Bone marrow (tissue), 2 donors: ENCODE results near the gene VDR.

ENCODE experiments used
- DNase-seq, 2 donors: peaks; one replicate each; lab custom pipeline; 2025; lab: John Stamatoyannopoulos, UW

Gene VDR

DNA sequence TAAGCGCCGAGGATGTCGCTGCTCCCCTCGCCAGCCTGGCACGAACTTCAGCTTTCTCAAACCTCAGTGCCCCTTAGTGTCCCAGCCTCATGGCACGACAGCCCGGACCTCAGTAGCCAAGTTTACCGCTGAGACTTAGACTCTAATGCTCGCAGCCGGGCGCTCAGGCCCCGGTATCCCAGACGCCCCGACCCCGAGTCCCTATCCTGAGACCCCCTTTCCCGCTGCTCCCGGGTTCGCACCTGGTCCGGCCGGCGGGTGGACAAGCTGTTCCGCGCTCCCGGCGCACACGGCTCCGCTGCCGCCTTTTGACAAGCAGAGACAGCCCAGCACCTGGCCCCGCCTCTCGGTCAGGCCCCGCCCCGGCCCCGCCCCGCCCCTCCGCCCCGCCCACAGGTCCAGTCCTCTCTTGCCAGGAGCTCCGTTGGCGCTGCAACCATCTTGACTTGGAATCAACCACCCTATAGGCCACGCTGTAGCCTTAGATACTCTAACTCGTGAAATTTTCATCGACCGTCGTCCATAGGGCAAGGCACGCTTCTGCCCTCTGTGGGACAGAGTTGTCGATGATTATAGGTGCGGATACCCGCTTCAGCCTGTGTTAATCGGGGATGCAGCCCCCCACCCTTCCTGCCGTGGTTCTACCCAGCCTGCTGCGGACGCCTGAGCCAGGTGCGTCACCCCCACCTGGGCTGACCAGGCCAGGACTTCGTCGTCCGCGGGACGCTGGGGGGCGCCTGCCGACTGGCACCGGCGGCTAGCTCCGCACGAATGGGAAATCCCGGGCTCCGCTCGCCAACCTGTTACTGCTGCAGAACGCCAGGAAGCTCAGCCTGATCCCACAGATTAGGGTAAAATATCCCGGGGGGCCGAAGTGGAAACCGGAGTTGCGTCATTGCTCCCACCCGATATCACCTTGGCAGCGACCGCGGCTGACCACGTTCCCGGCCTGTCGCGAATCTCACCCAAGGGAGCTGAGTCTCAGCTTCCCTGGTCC, at the start of gene VDR:
TSS of gene VDR (minus strand) at position 282 of the 997 bp plus-strand sequence. CDS start 25,881 bp downstream, outside the sequence.
- peak; percentile 13 to 85 for DNase-seq

DNA sequence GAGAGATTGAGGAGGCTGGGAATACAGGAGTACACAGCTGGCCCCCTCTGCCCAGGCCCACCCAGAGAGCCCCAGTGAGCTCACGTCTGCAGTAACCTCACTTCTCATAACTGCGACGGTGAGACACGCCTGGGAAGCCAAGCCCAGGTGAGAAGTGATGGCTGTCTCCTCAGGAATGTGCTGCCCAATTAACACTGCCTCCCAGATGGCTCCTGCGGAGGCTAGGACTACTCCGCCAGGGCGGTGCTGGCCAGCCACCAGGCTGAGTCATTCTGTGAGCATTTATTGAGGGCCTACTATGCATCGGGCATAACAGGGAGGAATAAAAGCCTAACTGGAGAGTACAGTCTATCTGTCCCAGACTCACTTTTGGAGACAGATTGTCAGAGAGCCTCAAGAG, 49.3 kb upstream of the VDR start:
- no peak for DNase-seq

DNA sequence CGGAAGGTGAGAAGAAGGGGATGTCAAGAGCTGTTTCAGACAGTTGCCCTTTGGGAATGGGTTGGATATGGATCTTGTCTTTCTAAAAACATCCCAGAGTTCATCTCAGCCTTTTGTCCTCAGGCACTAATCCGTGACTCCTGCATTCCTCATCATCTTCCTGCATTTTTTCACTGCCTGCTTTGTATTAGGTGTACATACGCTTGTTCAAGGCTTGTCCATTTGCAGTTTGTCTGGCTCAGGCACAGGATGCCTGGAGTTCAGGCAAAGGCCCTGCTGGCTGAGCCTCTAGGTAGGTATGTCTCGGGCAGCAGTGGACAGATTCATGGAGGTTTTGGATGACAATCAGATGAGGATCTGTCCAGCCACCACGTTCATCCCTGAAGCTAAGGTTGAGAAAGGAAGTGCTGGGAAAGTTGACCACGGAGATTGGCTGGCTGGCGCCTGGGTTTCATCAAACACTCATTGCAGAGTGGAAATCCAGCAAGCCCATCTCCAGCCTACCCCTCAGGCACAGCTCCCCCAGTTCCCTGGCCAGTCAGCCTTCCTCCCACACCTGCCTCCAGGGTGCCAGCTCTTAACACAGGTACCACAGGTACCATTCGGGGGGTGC, 46.2 kb upstream of the VDR start:
- no peak for DNase-seq

DNA sequence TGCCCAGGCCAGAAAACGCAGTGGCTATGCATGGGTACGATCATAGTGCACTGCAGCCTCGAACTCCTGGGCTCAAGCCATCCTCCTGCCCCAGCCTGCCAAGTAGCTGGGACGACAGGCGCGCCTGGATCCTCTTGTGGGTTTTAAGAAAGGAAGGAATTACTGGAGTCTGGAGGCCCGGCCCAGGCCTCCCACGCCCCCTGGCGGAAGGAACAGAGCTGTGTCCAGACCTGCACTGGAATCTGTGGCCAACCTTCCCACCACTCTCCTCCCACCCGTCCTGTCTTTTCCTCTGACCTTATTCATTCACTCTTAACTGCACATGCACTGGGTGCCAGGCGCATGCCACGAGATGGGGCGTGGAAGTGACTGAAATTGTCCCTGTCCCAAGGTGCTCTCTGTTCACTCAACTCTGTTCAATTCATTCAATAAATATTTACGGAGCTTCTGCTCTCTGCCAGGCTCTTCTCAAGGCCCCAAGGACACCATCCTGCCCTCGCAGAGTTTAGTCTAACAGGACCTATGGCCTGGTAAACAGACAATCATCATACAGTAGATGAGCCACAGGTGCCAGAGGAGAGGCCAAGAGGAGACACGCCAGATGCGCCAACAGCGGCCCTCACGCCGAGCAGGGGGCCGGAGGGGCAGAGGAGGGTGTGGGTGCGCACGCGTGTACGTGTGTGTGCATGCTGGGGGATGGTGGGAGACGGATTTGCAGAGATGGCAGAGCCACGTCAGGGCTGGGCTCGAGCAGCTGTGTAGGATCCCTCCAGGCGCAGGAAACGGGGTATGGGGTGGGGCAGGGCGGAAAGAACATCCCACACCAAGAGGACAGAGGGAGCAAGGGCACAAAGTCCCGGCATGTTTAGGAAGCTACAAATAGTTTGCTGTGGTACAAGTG, 44.9 kb upstream of the VDR start:
- peak; percentile 31 to 32 for DNase-seq

DNA sequence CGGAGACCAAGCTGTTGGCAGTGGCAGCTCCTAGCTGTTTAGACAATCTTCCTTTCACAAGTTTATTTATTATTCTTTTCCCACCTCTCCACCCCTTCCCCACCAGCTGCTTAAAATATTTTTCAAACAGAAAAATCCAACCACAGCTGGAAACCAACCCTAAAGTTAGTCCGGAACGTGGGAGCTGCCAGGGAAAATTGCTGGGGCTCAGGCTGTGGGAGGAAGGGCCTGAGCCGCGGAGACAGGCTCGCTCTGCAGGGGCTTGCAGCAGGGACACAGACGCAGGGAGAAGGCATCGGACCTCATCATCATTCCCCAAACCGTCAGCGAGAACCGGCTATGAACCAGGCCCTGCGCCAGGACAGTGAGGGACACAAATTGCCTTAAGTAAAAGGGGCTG, 42.5 kb upstream of the VDR start:
- DNase-seq: no peak

DNA sequence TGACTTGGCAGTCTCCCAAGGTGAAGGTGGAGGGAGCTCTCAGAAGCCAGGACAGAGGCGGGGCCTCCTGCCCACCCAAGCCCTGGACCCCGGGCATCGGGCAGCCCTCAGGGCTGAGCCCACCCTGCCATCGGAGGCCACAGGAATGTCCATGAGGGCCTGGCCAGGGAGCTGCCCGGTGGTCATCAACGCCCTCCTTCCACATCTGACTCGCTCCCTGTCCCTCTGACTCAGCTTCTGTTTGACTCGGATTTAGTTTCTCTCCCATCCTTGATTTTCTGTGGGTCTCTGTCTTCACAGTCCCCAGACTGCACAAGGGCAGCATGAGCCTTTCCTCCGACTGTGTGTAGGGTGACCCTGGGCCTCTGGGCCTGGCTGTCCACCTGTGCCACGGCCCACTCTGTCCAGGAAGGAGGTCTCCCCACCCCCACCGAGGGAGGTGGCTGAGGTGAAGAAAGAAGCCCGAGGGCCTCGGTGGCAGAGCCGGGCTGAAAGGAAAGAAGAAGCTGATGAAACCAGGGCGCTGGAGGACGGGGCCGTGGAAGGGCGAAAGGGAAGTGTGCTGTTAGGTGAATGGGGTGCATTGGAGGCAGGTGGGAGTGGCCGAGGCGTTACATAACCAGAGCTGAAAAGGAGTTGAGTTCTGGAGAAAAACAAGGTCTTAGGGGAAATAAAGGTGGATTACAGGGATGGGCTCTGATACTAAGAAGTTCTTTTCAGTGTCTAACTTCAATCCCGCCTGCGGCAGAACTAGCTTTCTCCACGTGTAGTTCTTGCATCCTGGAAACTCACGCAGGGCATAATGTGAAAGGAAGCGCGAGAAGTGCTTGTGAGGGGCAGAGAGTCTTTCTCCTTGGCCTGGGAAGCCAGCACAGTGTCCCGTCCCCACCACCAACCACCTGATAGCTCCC, 41.9 kb upstream of the VDR start:
- DNase-seq: no peak

DNA sequence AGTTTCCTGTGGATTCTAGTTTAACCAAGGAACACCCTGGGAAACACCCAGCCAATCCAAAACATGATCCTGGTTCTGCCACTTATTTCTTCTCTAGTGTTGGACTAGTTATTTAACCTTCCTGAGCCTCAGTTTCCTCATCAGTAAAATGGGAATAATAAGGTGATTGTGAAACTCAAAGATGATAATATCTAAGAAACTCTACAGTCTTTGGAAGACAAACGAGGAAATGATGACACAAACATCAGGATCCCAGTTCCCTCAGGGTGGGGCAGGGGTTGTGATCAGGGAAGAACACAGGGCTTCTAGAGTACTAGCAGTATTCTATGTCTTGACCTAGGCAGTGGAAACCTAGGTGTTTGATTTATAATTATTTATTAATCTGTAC, 40.5 kb upstream of the VDR start:
- no peak for DNase-seq

DNA sequence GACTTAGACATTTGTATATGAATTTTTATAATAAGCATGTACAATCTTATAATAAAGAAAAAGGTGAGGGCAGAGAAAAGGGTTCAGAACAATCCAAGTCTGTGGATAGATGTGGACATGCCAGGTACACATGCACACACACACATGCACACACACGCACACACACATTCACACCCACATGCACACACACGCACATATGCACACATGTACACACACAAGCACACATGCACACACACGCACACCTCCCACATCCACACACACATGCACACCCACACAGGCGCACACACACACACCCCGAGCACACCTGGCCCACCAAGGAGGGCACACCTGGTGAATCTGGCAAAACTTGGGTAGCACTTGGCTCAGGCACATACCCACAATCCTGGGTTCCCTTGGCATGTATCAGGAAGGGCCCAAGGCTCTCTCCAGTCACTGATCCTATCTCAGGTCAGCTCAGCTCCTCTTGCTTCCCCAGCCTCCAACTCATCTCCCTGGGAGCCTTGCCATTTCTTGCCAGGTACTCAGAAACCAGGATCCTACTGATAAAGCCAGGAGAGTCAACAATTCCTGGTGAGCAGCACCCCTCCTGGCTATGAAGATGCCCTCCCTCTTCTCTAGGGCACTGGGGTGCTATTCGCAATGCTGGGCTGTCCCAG, 40.0 kb upstream of the VDR start:
- no peak for DNase-seq

DNA sequence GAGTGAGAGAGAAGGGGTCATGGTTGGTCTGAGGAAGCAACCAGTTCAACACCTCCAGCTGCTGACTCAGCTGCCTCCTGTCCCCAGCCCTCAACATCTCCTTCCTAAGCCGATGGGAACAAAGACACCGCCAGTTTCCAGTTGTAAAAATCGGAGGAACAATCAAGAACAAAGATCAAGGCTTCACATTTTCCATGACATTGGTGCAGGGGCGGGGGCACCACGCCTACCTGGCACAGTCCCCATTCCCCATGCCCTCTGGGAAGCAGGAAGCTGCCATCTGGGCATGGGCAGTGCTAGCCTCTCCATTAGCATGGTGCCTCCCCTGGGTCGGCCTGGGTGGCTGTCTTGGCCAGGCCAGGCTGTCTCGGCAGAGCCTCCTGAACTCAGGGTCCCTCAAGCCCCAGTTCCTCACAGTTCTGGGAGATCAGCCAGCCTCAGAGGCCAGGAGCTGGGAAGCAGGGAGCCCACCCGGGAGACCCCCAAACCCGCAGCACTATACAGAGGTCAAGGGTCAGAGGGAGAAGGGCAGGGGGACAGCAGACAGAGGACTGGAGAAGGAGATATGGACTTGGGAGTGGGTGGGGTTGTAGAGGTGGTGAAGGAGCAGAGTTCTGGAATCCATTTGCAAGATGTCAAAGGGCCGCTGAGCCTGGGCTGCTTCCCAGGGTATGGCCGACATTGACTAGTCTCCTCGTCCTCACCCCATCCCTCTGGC, 39.0 kb upstream of the VDR start:
- DNase-seq: no peak

DNA sequence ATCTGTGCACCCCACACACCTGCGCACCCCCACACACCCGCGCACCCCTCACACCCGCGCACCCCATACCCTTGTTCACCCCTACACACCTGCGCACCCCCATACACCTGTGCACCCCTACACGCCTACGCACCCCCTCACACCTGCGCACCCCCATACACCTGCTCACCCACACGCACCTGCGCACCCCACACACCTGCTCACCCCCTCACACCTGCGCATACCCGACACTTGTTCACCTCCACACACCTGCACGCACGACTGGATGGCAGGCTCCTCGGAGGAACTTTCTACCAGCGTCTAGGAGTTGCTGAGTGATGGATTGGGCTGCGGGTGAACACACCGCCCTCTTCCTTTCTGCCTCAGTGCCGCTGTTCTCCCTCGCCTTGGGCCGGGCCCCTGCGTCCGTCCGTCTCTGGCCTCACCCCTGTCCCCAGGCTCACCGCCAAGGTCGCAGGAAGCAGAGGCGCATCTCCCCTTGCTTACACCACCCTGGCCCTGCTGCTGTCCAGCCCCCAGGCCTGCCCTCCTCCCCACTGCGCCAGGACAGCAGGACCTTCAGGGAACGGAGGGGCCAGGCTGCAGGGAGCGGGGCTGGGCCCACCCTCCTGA, 37.9 kb upstream of the VDR start:
- DNase-seq: no peak

DNA sequence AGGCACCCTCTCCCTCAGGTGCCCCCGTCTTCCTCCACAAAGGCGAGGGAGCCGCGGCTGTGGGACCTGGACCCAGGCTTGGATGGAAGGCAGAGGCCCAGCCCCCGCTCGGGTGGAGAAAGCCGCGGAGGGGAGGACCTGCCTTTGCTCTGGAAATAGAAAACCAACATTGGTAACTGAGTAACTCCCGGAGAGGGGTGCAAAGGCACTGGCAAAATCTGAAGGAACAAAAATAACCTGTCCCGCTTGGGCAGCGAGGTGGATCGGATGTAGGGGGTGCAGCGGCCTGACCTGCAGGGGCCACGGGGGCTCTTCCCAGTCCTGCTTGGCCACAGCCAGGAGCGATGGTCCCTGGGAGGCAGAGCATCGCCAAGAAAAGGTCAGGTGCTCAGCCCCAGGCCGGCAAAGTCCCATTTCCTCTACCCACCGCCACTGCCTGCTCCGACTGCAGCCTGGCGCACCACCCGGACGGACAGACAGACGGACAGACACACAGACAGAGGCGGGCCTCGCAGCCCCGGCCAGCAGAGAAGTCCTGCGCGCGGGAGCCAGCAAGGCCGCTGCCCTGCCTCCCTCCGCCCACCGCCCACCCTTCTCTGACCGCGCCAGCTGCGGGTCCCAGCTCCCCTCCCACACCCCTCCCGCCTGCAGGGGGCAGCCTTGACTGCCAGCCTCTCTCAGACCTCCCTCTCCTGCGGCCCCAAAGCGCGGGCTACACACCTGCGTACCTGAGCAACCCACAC, 37.2 kb upstream of the VDR start:
- no peak for DNase-seq

DNA sequence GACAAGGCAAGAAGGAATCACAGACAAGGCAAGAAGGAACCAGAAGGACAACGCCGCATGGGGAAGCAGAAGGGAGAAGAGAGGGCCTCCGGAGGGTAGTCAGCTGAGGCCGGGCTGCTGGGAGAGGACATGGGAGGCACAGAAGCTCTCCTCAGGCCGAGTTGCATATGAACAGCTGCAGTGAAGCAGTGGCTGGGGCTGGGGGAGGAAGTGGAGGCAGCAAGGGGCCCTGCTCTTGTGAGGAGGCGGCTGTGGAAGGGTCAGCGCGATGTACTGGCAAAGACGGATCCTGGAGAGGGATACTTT, 36.6 kb upstream of the VDR start:
- no peak for DNase-seq

DNA sequence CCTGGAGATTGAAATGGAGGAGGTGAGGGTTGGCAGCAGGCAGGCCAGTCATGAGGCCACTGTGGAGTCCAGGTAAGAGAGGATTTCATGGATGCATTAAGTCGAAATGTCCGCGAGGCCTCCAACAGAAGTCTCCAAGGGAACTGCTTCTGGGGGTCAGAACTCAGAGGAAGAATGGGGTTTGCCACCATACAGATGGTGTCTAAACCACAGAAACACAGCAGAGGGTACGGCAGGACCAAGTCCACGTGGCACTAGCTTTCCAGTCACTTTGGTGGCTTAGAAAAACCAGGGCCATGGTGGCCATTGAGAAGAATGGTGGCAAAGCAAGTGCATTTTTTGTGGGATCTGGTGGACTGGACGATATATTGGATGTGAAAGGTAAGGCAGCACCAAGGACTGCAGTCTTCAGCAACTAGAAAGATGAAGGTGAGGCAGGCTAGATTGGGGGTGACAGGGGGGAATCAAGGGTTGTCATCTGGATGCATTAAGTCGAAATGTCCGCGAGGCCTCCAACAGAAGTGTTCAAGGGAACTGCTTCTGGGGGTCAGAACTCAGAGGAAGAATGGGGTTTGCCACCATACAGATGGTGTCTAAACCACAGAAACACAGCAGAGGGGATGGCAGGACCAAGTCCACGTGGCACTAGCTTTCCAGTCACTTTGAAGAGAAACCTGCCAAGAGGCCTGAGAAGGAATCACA, 36.1 kb upstream of the VDR start:
- no peak for DNase-seq

DNA sequence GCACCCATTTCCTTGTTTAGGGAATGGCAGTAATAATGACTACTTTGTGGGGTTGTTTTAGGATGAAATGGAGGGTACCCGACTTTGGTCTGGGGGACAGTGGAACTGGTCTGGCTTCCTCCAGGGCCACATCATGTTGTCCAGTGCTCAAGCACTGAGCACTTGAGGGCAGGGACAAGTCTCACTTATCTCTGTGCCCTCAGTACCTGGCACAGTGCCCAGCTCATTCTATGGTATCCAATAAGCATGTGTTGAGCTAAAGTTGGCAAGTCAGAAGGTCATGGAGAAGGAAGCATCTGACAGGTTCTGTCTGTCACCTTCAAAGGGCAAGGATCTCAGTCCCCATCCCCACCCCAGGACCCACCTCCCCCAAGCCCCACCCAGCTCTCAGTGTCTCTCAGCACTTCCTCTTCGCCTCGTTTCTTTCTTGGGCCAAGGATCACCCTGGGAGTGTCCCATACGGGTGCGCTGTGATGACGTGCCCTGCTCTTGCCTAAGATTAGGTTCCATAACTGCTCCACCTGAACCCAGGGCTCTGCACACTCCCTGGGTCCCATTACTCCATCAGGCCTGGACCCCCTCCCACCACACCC, 34.3 kb upstream of the VDR start:
- no peak for DNase-seq

DNA sequence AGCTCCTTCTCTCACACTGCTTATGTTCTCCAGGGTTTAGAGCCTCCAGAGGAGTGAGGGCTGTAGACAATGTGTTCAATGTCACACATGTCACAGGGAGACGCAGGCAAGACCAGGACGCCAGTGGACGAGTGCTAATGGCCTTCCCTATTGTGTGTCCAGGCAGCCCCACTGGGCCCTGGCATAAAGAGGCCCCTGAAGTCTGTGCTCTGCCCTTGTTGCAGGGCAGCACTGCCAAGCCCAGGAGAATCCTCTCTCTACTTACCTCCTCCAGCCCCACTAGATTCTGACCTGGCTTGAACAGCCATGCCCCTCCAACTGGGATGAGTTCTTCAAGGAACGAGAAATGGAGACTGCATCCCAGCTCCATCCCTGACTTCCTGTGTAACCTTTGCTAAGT, 33.8 kb upstream of the VDR start:
- DNase-seq: no peak

DNA sequence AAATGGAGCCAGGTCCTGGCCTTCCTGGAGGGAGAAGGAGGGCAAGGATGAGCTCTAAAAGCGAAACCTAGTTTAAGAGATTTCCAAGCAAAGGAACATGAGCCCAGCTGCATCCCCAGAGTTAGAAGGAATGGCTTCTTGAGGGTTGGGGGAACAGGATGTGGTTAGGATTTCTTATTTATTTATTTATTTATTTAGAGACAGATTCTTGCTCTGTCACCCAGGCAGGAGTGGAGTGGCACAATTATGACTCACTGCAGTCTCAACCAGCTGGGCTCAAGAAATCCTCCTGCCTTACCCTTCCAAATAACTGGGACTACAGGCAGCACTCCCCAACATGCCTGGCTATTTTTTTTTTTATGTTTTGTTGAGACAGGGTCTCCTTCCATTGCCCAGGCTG, 33.3 kb upstream of the VDR start:
- DNase-seq: no peak

DNA sequence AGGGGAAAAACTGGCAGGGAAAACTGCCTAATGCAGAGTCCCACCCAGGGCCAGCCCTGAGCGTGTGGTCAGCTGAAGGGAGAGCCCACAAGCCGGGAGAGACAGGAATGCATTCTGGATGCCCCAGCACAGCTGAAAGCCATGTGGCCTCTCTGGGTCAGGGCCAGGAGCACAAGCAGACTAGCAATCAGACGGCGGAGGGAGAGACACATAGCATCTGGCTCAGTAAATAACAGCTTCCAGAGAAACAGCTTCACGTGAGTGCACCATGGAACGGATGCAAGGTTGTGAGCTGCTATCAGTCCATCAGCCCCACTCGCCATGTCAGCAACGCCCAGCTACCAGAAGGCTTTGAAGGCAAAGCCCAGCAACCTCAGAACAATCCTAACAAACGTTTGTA, 30.4 kb upstream of the VDR start:
- DNase-seq: no peak

DNA sequence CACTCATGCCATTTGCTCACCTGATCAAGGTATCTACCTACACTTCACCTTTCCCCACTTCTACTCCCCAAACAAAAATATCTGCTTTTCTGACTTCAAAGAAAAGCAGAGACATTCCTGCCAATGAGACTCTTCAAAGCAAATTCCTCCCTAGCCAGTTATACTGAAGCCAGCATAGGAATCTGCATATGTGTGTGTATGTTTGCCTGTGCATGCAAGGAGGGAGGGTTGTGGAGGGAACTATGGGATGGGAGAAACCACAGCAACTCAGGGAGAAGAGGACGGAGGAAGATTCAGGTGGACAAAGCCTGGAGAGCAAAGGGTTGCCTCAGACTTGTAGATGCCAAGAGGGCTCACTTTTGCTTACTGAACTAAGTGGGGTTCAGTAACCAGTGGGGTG, 26.4 kb upstream of the VDR start:
- DNase-seq: no peak
